Neuronal stem cell (in vitro differentiated cells): ENCODE measurements around the gene PGC.
"Not testable (repeated sequence)": the region's sequence is repeated elsewhere in the genome, so short reads cannot be mapped to it uniquely, and the experiment has no call there.

Experiments
- DNase-seq: peaks from one replicate; pipeline ENCODE4 v3.0.0-alpha.2; 2013; ENCODE audit warnings: low spot score
- H2AFZ ChIP-seq: one replicate; pipeline ENCODE4 v1.6.1; 2013; ENCODE audit warnings: mild to moderate bottlenecking, low read length, inconsistent platforms
- H2AK5ac ChIP-seq: 2 replicates; pipeline ENCODE4 v1.6.1; 2013; ENCODE audit warnings: low read depth, mild to moderate bottlenecking, inconsistent platforms, low read length, moderate library complexity, mixed read lengths
- H2BK120ac ChIP-seq: 2 replicates; pipeline ENCODE4 v1.6.1; 2013; ENCODE audit warnings: low read depth, mild to moderate bottlenecking, inconsistent platforms, low read length, moderate library complexity, mixed read lengths
- H2BK12ac ChIP-seq: one replicate; pipeline ENCODE4 v1.6.1; 2013; ENCODE audit warnings: low read length, inconsistent platforms
- H2BK15ac ChIP-seq: 2 replicates; pipeline ENCODE4 v1.6.1; 2013; ENCODE audit warnings: mild to moderate bottlenecking, low read length, inconsistent platforms, mixed read lengths
- H2BK5ac ChIP-seq: one replicate; pipeline ENCODE4 v1.6.1; 2013; ENCODE audit warnings: inconsistent platforms, mild to moderate bottlenecking, low read length, moderate library complexity
- H3K14ac ChIP-seq: one replicate; pipeline ENCODE4 v1.6.1; 2013; ENCODE audit warnings: low read length, inconsistent platforms
- H3K18ac ChIP-seq: 2 replicates; pipeline ENCODE4 v1.6.1; 2013; ENCODE audit warnings: low read length, inconsistent platforms
- H3K23ac ChIP-seq: 2 replicates; pipeline ENCODE4 v1.6.1; 2013; ENCODE audit warnings: low read depth, mild to moderate bottlenecking, mixed read lengths, low read length, inconsistent platforms; ENCODE audit not compliant: poor library complexity
- H3K27ac ChIP-seq: replicated peaks from 3 replicates; pipeline ENCODE4 v1.5.1; 2013; ENCODE audit warnings: low read length, inconsistent platforms
- H3K27me3 ChIP-seq, 3 experiments: 2 replicates each; pipeline ENCODE4 v1.6.1; 2013; ENCODE audit warnings: low read length in 3 of 3, mild to moderate bottlenecking in 2 of 3, inconsistent platforms in 1 of 3, low read depth in 1 of 3, mixed read lengths in 1 of 3, moderate library complexity in 1 of 3; ENCODE audit not compliant: control insufficient read depth in 3 of 3, insufficient read depth in 3 of 3
- H3K36me3 ChIP-seq, 2 donors: replicated peaks in 1 of 2; 2 replicates each; pipeline ENCODE4 v1.6.1; 2013; ENCODE audit warnings: low read length in 2 of 2; ENCODE audit not compliant: control insufficient read depth in 2 of 2, insufficient read depth in 2 of 2
- H3K4ac ChIP-seq: 2 replicates; pipeline ENCODE4 v1.6.1; 2013; ENCODE audit warnings: inconsistent platforms, mild to moderate bottlenecking, low read length, moderate library complexity
- H3K4me1 ChIP-seq, 2 donors: 1 replicate in 1 of 2; 2 replicates in 1 of 2; pipeline ENCODE4 v1.6.1; 2013; ENCODE audit warnings: low read length in 2 of 2, low read depth in 1 of 2; ENCODE audit not compliant: control insufficient read depth in 2 of 2, insufficient read depth in 1 of 2
- H3K4me2 ChIP-seq: one replicate; pipeline ENCODE4 v1.6.1; 2013; ENCODE audit warnings: mild to moderate bottlenecking, low read length, inconsistent platforms; ENCODE audit not compliant: insufficient read depth, poor library complexity, severe bottlenecking
- H3K4me3 ChIP-seq, 2 donors: 2 replicates each; pipeline ENCODE4 v1.5.1; 2013; ENCODE audit warnings: low read length in 2 of 2, mild to moderate bottlenecking in 2 of 2, inconsistent platforms in 1 of 2, moderate library complexity in 1 of 2
- H3K79me1 ChIP-seq: one replicate; pipeline ENCODE4 v1.6.1; 2013; ENCODE audit warnings: low read depth, mild to moderate bottlenecking, inconsistent platforms, low read length, moderate library complexity
- H3K9ac ChIP-seq: one replicate; pipeline ENCODE4 v1.6.1; 2013; ENCODE audit warnings: mild to moderate bottlenecking, low read depth, low read length, inconsistent platforms; ENCODE audit not compliant: poor library complexity
- H3K9me3 ChIP-seq, 2 donors: replicated peaks in 1 of 2; 2 replicates each; pipeline versions ENCODE3 to v1.6.1; 2013; ENCODE audit warnings: low read length in 2 of 2, mild to moderate bottlenecking in 2 of 2, inconsistent platforms in 1 of 2, low read depth in 1 of 2, mixed read lengths in 1 of 2, moderate library complexity in 1 of 2; ENCODE audit not compliant: control insufficient read depth in 2 of 2, insufficient read depth in 1 of 2
- H4K8ac ChIP-seq: one replicate; pipeline ENCODE4 v1.6.1; 2013; ENCODE audit warnings: low read depth, mild to moderate bottlenecking, inconsistent platforms, low read length, moderate library complexity
- H4K91ac ChIP-seq: one replicate; pipeline ENCODE4 v1.6.1; 2013; ENCODE audit warnings: low read length, low read depth, mild to moderate bottlenecking, inconsistent platforms; ENCODE audit not compliant: poor library complexity
- WGBS, 2 donors: extraction: QIAGEN DNeasy Blood & Tissue Kit; methylation state at CpG; one replicate each; pipeline ENCODE4 v1.1.7; 2013; ENCODE audit warnings: missing lambda C conversion rate in 2 of 2, mixed read lengths in 1 of 2; ENCODE audit not compliant: insufficient read length in 2 of 2, insufficient replicate concordance in 1 of 2; ENCODE audit errors: extremely low coverage in 2 of 2; 5-methylcytosine and 5-hydroxymethylcytosine counted together

The PGC gene

GRCh38 chr6:41768545-41769308 lies 21.5 kb upstream of the PGC start:
- no peak overlapping the region for H3K27ac ChIP-seq
- DNase-seq, result no peak
- H2AK5ac ChIP-seq, result peak overlapping the region; percentile 13

GRCh38 chr6:41767112-41767833 lies 20.1 kb upstream of the PGC start:
- no peaks in the 10 kb centered on the region for H3K79me1 ChIP-seq
- no peak overlapping the region for H2BK120ac ChIP-seq
- H3K4ac ChIP-seq, result no peak overlapping the region
- no CpG with 5 or more reads among the region's 12 CpGs for WGBS, 2 donors
- no peak overlapping the region for H3K4me3 ChIP-seq
- H3K9ac ChIP-seq, result no peak overlapping the region
- H2AFZ ChIP-seq, result peak overlapping the region; percentile 29
- H2BK5ac ChIP-seq, result no peak overlapping the region
- H3K9me3 ChIP-seq, result no peaks in the 10 kb centered on the region
- H3K36me3 ChIP-seq, result peaks cover 8 to 18% of the 10 kb centered on the region in 2 donors
- H3K4me1 ChIP-seq, result peaks cover 9 to 11% of the 10 kb centered on the region in 2 donors
- H3K18ac ChIP-seq, result no peak overlapping the region
- H2AK5ac ChIP-seq, result no peak overlapping the region
- H3K4me2 ChIP-seq, result no peak overlapping the region
- no peak for DNase-seq
- no peak overlapping the region for H2BK12ac ChIP-seq
- no peak overlapping the region for H3K27ac ChIP-seq
- no peak overlapping the region for H2BK15ac ChIP-seq
- no peak overlapping the region for H3K23ac ChIP-seq
- no peak overlapping the region for H4K8ac ChIP-seq
- H4K91ac ChIP-seq, result no peak overlapping the region
- H3K27me3 ChIP-seq, result no peaks in the 10 kb centered on the region
- H3K14ac ChIP-seq, result no peak overlapping the region

More at GRCh38 chr6:41768545-41769308, 21.5 kb upstream of the PGC start:
- Histone ChIP-seq H2BK15ac (no peak overlapping the region), H3K9me3 (no peaks in the 10 kb centered on the region), H3K79me1 (no peaks in the 10 kb centered on the region), H2AFZ (peak overlapping the region; percentile 23), H4K91ac (no peak overlapping the region), H3K4me2 (no peak overlapping the region), H2BK5ac (peak overlapping the region; percentile 54), H4K8ac (no peak overlapping the region), H3K9ac (no peak overlapping the region), H3K18ac (peak overlapping the region; percentile 13), H3K4me1 (peaks cover 9 to 11% of the 10 kb centered on the region in 2 donors), H3K27me3 (no peaks in the 10 kb centered on the region), H3K14ac (no peak overlapping the region), H3K4ac (no peak overlapping the region), H3K36me3 (peaks cover 10 to 24% of the 10 kb centered on the region in 2 donors), H2BK120ac (no peak overlapping the region), H3K4me3 (no peak overlapping the region), H2BK12ac (no peak overlapping the region), H3K23ac (peak overlapping the region; percentile 75)
- WGBS, 2 donors, result no CpG with 5 or more reads among the region's 10 CpGs

- not testable (repeated sequence) for H3K9ac ChIP-seq, H4K8ac ChIP-seq, H2AFZ ChIP-seq, H2BK12ac ChIP-seq, H3K9me3 ChIP-seq, H3K4me2 ChIP-seq, H3K27me3 ChIP-seq, H3K4me3 ChIP-seq, H3K4ac ChIP-seq, DNase-seq, H2BK5ac ChIP-seq, H3K18ac ChIP-seq, H2BK15ac ChIP-seq, H4K91ac ChIP-seq, H2AK5ac ChIP-seq, H3K23ac ChIP-seq, H3K14ac ChIP-seq, H3K79me1 ChIP-seq, H2BK120ac ChIP-seq, H3K27ac ChIP-seq, H3K36me3 ChIP-seq
- WGBS, 2 donors, result no CpG with 5 or more reads among the region's 4 CpGs
- H3K4me1 ChIP-seq, result peaks cover 9 to 11% of the 10 kb centered on the region in 2 donors
These were observed 19.0 kb upstream of the PGC start for GRCh38 chr6:41766043-41766664.

GRCh38 chr6:41763470-41763869 lies 16.3 kb upstream of the PGC start:
- Histone ChIP-seq H3K4ac (no peak overlapping the region), H2BK5ac (no peak overlapping the region), H3K9ac (no peak overlapping the region), H3K4me2 (no peak overlapping the region), H3K14ac (no peak overlapping the region), H2AK5ac (no peak overlapping the region), H3K36me3 (no peaks in the 10 kb centered on the region), H2AFZ (no peak overlapping the region), H2BK12ac (no peak overlapping the region), H2BK15ac (no peak overlapping the region), H4K8ac (no peak overlapping the region), H3K23ac (no peak overlapping the region), H3K9me3 (no peaks in the 10 kb centered on the region), H3K79me1 (no peaks in the 10 kb centered on the region), H3K4me3 (no peak overlapping the region), H3K18ac (no peak overlapping the region), H4K91ac (no peak overlapping the region), H2BK120ac (no peak overlapping the region), H3K27me3 (peaks cover 0 to 13% (median 0%) of the 10 kb centered on the region in 3 experiments), H3K27ac (no peak overlapping the region), H3K4me1 (peaks cover 3 to 6% of the 10 kb centered on the region in 2 donors)
- no peak for DNase-seq
- no CpG with 5 or more reads among the region's 2 CpGs for WGBS, 2 donors
